Measurements from ENCODE around the gene TMEM132E. TPM values are rescaled to one million over a fixed set of nuclear protein-coding genes. Genes with fewer than 3 reads are reported as not detected.

Gene TMEM132E
- total RNA-seq, 2 experiments from 2014 or later = not detected

- ChIA-PET POLR2A (no interaction called here), CTCF (interaction anchor here (0.9 to 3.0 kb wide), 2 partner anchors 10 to 105 kb away, joined by 3 to 19 read pairs; no protein-coding TSS in a partner anchor)
- Mint-ChIP-seq H3K27ac (no peak overlapping the region), H3K9me3 (no peaks in the 10 kb centered on the region), H3K27me3 (peaks cover 19% of the 10 kb centered on the region), H3K36me3 (no peaks in the 10 kb centered on the region), H3K4me1 (ENCODE audit: low read depth) (no peaks in the 10 kb centered on the region), H3K4me3 (no peak overlapping the region)
- intact Hi-C loops (cut with micrococcal nuclease) = no loop called here
- DNase-seq = no peak
Measured at GRCh38 chr17:34647511-34647910, 68.1 kb downstream of the TMEM132E start.

- ChIA-PET POLR2A (no interaction called here), CTCF (interaction anchor here (0.6 kb wide), 1 partner anchor 54 kb away, joined by 4 read pairs; no protein-coding TSS in a partner anchor)
- no peak overlapping the region for H3K4me3 Mint-ChIP-seq
- peaks cover 15% of the 10 kb centered on the region for H3K27me3 Mint-ChIP-seq
- DNase-seq = no peak
- no peaks in the 10 kb centered on the region for H3K4me1 Mint-ChIP-seq (ENCODE audit: low read depth)
- no peaks in the 10 kb centered on the region for H3K9me3 Mint-ChIP-seq
- intact Hi-C loops (cut with micrococcal nuclease) = no loop called here
- H3K27ac Mint-ChIP-seq = no peak overlapping the region
- no peaks in the 10 kb centered on the region for H3K36me3 Mint-ChIP-seq
Measured at GRCh38 chr17:34650051-34650750, 70.8 kb downstream of the TMEM132E start.

- ChIA-PET CTCF (no interaction called here), POLR2A (no interaction called here)
- no peaks in the 10 kb centered on the region for H3K4me1 Mint-ChIP-seq (ENCODE audit: low read depth)
- H3K27ac Mint-ChIP-seq = no peak overlapping the region
- DNase-seq = no peak
- H3K27me3 Mint-ChIP-seq = peaks cover 15% of the 10 kb centered on the region
- no peaks in the 10 kb centered on the region for H3K9me3 Mint-ChIP-seq
- H3K4me3 Mint-ChIP-seq = no peak overlapping the region
- no peaks in the 10 kb centered on the region for H3K36me3 Mint-ChIP-seq
- intact Hi-C loops (cut with micrococcal nuclease) = no loop called here
Measured at GRCh38 chr17:34651402-34651811, 72.0 kb downstream of the TMEM132E start.

GRCh38 chr17:34652021-34652555 is 72.7 kb downstream of the TMEM132E start:
- Mint-ChIP-seq H3K4me1 (ENCODE audit: low read depth) (no peaks in the 10 kb centered on the region), H3K4me3 (no peak overlapping the region), H3K9me3 (no peaks in the 10 kb centered on the region), H3K36me3 (no peaks in the 10 kb centered on the region), H3K27me3 (peaks cover 15% of the 10 kb centered on the region), H3K27ac (no peak overlapping the region)
- intact Hi-C loops (cut with micrococcal nuclease) = no loop called here
- ChIA-PET CTCF (no interaction called here), POLR2A (no interaction called here)
- no peak for DNase-seq

GRCh38 chr17:34653511-34653910 is 74.1 kb downstream of the TMEM132E start:
- Mint-ChIP-seq H3K27ac (no peak overlapping the region), H3K4me1 (ENCODE audit: low read depth) (no peaks in the 10 kb centered on the region), H3K9me3 (no peaks in the 10 kb centered on the region), H3K36me3 (no peaks in the 10 kb centered on the region), H3K4me3 (no peak overlapping the region), H3K27me3 (peaks cover 15% of the 10 kb centered on the region)
- intact Hi-C loops (cut with micrococcal nuclease) = no loop called here
- DNase-seq = no peak
- ChIA-PET CTCF (no interaction called here), POLR2A (no interaction called here)

GRCh38 chr17:34654276-34654880 is 75.0 kb downstream of the TMEM132E start:
- ChIA-PET CTCF (interaction anchor here (0.9 to 1.1 kb wide), 2 partner anchors 16 to 112 kb away, joined by 3 read pairs; no protein-coding TSS in a partner anchor), POLR2A (no interaction called here)
- intact Hi-C loops (cut with micrococcal nuclease) = no loop called here
- no peaks in the 10 kb centered on the region for H3K9me3 Mint-ChIP-seq
- no peaks in the 10 kb centered on the region for H3K4me1 Mint-ChIP-seq (ENCODE audit: low read depth)
- DNase-seq = no peak
- no peak overlapping the region for H3K27ac Mint-ChIP-seq
- no peaks in the 10 kb centered on the region for H3K36me3 Mint-ChIP-seq
- H3K27me3 Mint-ChIP-seq = peaks cover 15% of the 10 kb centered on the region
- H3K4me3 Mint-ChIP-seq = no peak overlapping the region

- POLR2A ChIA-PET = no interaction called here
- Mint-ChIP-seq H3K9me3 (no peaks in the 10 kb centered on the region), H3K27ac (no peak overlapping the region)
Measured at GRCh38 chr17:34654881-34655276, 75.5 kb downstream of the TMEM132E start.

GRCh38 chr17:34656801-34657200 is 77.4 kb downstream of the TMEM132E start:
- intact Hi-C loops (cut with micrococcal nuclease) = no loop called here
- POLR2A ChIA-PET = no interaction called here
- H3K4me3 Mint-ChIP-seq = no peak overlapping the region
- peaks cover 12% of the 10 kb centered on the region for H3K27me3 Mint-ChIP-seq
- DNase-seq = no peak
- no peaks in the 10 kb centered on the region for H3K36me3 Mint-ChIP-seq
- H3K27ac Mint-ChIP-seq = no peak overlapping the region
- no peaks in the 10 kb centered on the region for H3K4me1 Mint-ChIP-seq (ENCODE audit: low read depth)
- no peaks in the 10 kb centered on the region for H3K9me3 Mint-ChIP-seq
- CTCF ChIA-PET = no interaction called here

More at GRCh38 chr17:34654881-34655276, 75.5 kb downstream of the TMEM132E start:
- Mint-ChIP-seq H3K27me3 (peaks cover 15% of the 10 kb centered on the region), H3K4me3 (no peak overlapping the region), H3K4me1 (ENCODE audit: low read depth) (no peaks in the 10 kb centered on the region), H3K36me3 (no peaks in the 10 kb centered on the region)
- DNase-seq = no peak
- CTCF ChIA-PET = interaction anchor here (0.9 to 1.1 kb wide), 2 partner anchors 17 to 112 kb away, joined by 3 read pairs; no protein-coding TSS in a partner anchor
- intact Hi-C loops (cut with micrococcal nuclease) = no loop called here

GRCh38 chr17:34658811-34659560 is 79.6 kb downstream of the TMEM132E start:
- POLR2A ChIA-PET = no interaction called here
- Mint-ChIP-seq H3K27ac (no peak overlapping the region), H3K9me3 (no peaks in the 10 kb centered on the region), H3K4me3 (no peak overlapping the region), H3K27me3 (no peaks in the 10 kb centered on the region), H3K36me3 (no peaks in the 10 kb centered on the region), H3K4me1 (ENCODE audit: low read depth) (no peaks in the 10 kb centered on the region)
- intact Hi-C loops (cut with micrococcal nuclease) = no loop called here
- CTCF ChIA-PET = interaction anchor here (1.5 kb wide), 1 partner anchor 117 kb away, joined by 6 read pairs; no protein-coding TSS in a partner anchor
- no peak for DNase-seq

- H3K4me1 Mint-ChIP-seq (ENCODE audit: low read depth) = peaks cover 4% of the 10 kb centered on the region
- H3K27ac Mint-ChIP-seq = no peak overlapping the region
- ChIA-PET CTCF (no interaction called here), POLR2A (no interaction called here)
- H3K36me3 Mint-ChIP-seq = no peaks in the 10 kb centered on the region
- H3K9me3 Mint-ChIP-seq = no peaks in the 10 kb centered on the region
- intact Hi-C loops (cut with micrococcal nuclease) = no loop called here
- no peak overlapping the region for H3K4me3 Mint-ChIP-seq
- H3K27me3 Mint-ChIP-seq = no peaks in the 10 kb centered on the region
- no peak for DNase-seq
Measured at GRCh38 chr17:34663714-34664113, 84.3 kb downstream of the TMEM132E start.

- Mint-ChIP-seq H3K27me3 (peaks cover 5% of the 10 kb centered on the region), H3K36me3 (no peaks in the 10 kb centered on the region), H3K4me3 (no peak overlapping the region), H3K9me3 (no peaks in the 10 kb centered on the region), H3K27ac (no peak overlapping the region), H3K4me1 (ENCODE audit: low read depth) (peaks cover 4% of the 10 kb centered on the region)
- ChIA-PET CTCF (no interaction called here), POLR2A (no interaction called here)
- DNase-seq = no peak
- intact Hi-C loops (cut with micrococcal nuclease) = no loop called here
Measured at GRCh38 chr17:34665150-34665806, 85.9 kb downstream of the TMEM132E start.
